AG20443 (cell line): ENCODE results near the gene PODNL1.
"Not testable (repeated sequence)": the region's sequence is repeated elsewhere in the genome, so short reads cannot be mapped to it uniquely, and the experiment has no call there.

Source experiments
- DNase-seq: peaks from one replicate; pipeline ENCODE4 v3.0.0; 2012; ENCODE audit warnings: low spot score, mixed read lengths

The PODNL1 gene

DNA sequence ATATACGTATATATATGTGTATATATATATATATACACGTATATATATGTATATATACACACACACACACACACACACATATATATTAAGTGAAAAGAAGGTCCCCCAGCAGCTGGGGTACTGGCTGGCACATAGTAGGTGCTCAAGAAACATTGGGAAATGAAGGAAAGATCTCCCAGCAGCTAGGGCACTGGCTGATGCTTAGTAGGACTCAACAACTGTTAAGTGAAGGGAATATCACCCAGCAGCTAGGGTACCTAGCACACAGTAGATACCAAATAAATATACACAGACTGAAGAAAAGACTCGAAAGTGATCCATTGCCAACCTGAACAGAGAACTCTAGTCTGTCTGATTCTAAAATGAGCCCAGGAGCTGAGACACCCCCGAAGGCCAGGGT lies 12.2 kb downstream of the PODNL1 start:
- DNase-seq = no peak

DNA sequence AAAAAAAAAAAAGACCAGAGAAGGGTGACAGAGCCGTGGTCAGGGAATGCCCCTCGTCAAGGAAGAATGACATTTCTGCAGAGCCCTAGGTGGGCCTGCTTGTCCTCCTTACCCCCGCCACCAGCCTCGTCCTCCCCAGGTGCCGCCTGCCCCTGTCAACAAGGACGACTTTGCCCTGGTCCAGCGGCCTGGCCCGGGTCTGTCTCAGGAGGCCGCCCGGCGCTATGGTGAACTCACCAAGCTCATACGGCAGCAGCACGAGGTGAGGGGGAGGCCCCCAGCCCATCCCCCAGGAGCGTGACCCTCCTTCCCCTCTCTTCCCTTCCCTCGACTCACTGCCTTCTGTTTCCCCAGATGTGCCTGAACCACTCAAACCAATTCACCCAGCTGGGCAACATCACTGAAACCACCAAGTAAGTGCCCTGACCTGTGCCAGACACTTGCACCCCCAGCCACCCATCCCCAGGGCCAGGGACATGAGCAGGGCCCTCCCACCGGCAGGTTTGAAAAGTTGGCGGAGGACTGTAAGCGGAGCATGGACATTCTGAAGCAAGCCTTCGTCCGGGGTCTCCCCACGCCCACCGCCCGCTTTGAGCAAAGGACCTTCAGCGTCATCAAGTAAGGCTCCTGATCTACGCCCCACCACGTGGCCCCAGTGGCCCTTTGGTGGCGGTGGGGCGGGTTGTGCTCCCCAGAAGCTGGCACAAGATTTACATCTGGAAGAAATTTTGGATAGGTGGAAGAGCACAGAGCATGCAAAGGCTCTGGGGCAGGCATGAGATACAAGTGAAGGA lies 14.8 kb downstream of the PODNL1 start:
- DNase-seq = no peak

DNA sequence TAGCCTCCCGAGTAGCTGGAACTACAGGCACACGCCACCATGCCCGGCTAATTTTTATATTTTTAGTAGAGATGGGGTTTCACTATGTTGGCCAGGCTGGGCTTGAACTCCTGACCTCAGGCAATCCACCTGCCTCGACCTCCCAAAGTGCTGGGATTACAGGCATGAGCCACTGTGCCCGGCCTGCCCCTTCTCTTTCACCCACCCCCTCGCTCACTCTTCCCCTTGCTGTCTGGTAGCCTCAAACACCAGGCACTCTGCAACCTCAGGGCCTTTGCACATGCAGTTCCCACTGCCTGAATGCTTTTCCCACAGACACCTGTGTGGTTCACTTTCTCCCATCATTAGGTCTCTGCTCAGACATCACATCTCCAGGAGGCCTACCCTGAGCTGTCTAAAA lies 16.1 kb downstream of the PODNL1 start:
- DNase-seq = not testable (repeated sequence)

DNA sequence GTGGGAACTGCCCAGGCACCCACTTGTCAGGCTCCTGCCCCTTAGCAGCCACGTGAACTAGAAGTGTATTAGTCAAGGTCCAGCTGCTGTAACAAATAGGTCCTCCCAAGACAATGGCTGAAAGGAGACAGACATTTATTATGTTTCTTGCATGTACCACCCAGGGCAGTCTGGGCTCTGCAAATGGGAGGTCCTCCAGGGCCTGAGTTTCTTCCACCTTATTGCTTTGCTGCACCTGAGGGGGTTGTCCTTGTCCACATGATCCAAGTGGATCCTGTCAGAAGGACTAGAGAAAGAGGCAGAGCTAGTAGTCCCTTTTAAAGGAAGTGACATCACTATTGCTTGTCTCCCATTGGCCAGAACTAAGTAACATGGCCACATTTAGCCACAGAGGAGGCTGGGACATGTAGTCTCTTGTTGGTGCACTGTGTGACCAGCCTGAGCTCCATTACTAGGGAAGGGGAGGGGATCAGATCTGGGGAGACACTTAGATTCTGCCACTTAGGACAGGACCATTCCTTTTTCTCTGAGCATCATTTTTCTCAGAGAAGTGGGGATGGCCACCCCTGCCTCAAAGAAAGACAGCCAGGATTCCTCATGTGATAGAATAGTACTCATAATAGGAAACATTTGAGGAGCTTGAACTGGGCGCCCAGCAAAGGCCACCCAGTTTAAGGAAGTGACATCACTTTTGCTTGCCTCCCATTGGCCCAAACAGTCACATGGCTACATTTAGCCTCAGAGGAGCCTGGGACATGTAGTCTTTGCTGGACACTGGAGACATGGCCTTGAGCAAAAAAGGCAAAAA lies 17.1 kb downstream of the PODNL1 start:
- peak; percentile 63 for DNase-seq

DNA sequence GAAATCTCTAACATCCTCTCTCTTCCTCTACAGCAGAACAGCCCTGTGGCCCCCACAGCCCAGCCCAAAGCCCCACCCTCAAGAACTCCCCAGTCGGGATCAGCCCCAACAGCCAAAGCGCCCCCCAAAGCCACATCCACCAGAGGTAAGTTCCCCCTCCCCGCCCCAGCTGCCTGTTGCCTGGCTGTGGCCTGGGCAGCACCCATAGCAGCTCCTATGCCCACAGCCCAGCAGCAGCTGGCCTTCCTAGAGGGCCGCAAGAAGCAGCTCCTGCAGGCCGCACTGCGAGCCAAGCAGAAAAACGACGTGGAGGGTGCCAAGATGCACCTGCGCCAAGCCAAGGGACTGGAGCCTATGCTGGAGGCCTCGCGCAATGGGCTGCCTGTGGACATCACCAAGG lies 17.7 kb downstream of the PODNL1 start:
- DNase-seq = no peak

DNA sequence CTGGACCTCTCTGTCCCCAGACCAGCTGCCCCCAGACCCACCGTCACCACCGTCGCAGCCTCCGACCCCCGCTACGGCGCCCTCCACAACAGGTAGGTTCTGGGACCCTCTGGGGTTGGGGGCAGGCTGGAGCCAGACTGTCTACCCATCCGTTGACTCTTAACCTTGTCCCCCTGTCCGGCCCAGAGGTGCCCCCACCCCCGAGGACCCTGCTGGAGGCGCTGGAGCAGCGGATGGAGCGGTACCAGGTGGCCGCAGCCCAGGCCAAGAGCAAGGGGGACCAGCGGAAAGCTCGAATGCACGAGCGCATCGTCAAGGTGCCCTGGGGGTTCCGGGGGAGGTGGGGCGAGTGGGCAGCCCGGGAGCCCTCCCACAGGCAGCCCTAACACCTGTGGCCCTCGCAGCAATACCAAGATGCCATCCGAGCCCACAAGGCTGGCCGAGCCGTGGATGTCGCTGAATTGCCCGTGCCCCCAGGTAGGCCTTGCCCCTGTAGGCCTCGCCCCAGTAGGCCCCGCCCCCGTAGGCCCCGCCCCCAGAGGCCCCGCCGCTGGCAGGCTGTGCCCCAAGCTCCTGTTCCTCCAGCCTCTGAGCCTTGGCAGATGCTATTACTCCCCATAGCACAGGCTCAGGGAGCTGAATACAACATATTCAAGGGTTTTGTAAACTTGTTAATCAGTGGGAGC lies 19.3 kb downstream of the PODNL1 start:
- no peak for DNase-seq

DNA sequence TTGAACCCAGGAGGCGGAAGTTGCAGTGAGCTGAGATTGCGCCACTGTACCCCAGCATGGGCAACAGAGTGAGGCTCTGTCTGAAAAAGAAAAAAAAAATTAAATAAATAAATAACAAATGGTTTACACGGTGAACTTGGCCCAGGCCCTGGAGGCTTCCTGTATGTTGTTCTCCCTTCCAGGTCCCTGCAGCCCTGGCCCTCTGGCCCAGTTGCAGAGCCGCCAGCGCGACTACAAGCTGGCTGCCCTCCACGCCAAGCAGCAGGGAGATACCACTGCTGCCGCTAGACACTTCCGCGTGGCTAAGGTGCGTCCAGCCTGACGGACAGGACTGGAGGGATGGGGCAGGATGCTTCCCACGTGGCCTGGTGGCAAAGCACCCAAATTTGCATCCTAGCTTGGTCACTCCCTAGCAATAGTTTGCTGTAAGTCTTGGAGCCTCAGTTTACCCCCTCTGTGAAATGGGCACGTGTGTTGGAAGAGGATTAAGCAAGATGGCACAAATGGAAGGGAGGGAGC lies 20.3 kb downstream of the PODNL1 start:
- no peak for DNase-seq

DNA sequence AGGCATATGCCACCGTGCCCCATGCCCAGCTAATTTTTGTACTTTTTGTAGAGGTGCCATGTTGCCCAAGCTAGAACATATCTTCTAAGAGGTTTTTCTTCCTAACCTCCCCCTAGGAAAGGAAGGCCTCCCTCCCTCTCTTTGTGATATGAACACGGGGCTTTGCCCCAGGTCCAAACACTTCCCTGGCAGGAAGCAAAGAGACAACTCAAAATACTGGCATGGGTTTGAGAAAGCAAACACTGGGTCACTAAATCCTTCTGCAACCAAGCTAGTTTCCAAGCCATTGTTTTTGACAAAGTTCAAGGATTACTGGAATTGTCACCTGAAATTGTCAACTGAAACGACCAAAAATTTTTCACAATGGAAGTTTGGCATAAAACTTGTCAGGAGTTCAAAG lies 23.4 kb downstream of the PODNL1 start:
- no peak for DNase-seq

DNA sequence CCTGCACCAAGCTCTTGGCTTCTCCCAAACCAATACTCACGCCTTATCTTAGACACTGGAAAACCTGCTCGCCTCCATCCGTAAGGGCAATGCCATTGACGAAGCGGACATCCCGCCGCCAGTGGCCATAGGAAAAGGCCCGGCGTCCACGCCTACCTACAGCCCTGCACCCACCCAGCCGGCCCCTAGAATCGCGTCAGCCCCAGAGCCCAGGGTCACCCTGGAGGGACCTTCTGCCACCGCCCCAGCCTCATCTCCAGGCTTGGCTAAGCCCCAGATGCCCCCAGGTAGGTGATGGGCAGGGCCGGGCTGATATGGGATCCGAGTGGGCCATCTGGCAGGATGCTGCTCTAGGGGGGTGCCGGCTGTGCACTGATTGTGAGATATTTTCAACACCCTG lies 24.9 kb downstream of the PODNL1 start:
- DNase-seq = no peak

DNA sequence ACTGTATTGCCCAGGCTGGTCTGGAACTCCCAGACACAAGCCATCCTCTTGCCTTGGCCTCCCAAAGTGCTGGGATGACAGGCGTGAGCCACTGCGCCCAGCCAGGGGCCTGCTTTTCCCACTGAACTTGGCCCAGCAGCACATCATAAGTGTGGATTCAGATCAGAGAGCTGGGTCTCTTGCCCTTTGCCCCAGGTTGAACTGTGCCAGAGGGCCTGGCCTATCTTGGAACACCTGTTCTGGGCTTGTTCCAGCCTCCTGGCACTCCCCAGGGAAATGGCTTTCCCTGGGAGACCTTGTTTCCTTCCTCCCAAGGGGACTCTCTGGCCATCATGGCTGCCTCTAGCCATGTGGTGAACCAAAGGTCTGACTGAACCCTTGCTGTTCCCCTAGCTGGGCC lies 28.8 kb downstream of the PODNL1 start:
- no peak for DNase-seq

DNA sequence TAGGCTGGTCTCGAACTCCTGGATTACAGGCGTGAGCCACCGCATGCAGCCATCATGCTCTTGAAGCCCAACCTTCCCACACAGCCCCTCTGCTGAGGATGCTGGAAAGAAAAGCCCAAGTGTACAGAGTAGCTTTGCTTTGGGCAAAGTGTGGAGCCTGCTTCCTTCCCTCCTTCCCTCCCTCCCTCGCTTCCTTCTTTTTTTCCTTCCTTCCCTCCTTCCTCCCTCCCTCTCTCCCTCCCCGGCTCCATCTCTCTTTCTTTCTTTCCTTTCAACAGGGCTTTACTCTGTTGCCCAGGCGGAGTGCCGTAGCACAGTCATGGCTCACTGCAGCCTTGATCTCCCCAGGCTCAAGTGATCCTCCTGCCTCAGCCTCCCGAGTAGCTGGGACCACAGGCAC lies 29.5 kb downstream of the PODNL1 start:
- DNase-seq = no peak

DNA sequence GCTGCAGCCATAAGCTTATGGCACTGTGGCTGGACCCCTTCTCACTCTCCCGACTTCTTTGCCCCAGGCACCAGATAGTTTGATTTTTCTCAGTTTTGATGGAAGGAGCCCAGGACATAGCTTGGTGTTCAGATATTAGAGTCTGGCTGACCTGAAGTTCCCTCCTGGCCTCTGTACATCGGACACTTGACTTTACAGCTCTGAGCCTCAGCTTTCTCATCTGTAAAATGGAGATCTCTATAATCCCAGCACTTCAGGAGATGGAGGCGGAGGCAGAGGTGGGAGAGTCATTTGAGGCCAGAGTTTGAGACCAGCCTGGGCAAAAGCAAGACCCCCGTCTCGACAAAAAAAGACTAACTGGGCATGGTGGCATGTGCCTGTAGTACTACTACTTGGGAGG lies 31.3 kb downstream of the PODNL1 start:
- DNase-seq = no peak

DNA sequence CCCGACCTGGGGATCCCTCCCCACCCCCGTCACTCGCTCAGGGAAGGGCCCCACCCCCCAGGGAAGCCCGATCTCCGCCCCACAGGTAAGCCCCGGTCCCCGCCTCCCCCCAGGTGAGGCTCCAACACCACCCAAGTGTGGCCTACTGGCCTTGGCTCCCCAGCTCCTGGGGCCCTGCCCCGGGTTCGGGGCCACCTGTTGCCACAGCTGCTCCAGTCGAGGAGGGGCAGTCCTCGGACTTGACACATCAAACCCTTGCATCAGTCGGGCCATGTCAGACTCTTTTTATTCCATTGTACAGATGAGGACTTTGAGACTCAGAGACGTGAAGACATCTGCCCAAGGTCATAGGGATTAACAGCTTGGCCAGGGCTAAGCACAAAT lies 31.7 kb downstream of the PODNL1 start:
- DNase-seq = no peak

DNA sequence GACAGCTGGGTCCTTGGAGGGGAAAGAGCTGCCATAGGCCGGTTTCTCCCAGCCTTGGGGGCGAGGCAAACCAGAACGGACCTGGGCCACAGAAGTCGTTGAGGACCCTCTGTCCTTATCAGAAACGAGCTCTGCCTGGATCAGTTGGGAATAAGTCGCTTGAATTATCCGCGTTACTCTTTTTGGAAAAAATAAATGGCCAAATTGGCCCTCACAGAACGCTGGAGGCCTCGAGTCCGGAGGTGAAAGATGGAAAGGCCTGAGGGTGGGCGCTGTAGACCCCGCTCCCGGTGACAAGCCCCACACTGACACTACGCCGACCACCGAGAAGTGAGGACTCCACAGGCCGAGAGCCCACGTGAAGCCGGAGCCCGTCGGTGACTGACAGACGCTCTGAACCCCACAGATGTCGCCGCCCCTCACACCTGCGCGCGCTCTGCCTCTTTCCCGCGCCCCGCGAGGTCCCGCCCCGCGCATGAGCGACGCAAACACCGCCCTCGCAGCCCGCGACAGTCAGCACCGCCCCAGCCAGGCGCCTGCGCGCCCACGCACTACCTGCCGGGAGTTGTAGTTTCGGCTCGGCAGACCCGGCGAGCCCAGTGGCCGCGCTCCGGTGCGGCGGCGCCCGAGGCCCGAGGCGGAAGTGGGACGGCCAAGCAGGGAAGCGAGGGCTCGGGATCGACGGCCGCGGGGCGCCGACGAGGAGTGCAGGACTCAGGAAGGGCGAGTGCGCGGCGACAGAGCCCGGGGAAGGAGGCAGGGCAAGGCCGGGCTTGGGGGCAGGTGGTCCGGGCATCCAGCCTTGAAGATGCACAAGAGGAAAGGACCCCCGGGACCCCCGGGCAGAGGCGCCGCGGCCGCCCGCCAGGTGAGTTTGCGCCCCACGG lies 32.3 kb downstream of the PODNL1 start, which contains the start of the genes BRME1 and CC2D1A:
Gene BRME1, minus strand, starts transcription at position 484 of the 887 bp plus-strand sequence. CDS start 1,225 bp downstream, outside the sequence.
Gene CC2D1A, plus strand, starts transcription at position 568 of the 887 bp plus-strand sequence. Its CDS starts 241 bp downstream, at position 809.
- DNase-seq = peak; percentile 100

DNA sequence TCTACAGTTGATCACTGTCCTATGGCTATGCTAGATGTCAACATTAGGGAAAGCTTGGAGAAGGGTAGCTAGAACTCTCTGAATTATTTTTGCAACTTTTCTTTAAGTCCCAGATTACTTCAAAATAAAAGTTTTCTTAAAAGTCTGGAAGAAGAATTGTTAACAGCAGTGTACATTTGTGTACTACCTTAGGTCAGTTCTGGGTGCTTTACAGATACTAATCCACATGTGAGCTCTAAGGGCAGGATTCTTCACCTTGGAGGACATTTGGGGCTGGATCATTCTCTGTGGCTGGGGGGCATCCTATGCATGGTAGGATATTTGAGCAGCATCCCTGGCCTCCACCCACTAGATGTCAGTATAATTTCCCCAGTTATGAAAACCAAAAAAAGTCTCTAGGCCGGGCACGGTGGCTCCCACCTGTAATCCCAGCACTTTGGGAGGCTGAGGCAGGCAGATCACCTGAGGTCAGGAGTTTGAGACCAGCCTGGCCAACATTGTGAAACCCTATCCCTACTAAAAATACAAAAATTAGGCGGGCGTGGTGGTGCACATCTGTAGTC lies 35.1 kb downstream of the PODNL1 start:
- no peak for DNase-seq

DNA sequence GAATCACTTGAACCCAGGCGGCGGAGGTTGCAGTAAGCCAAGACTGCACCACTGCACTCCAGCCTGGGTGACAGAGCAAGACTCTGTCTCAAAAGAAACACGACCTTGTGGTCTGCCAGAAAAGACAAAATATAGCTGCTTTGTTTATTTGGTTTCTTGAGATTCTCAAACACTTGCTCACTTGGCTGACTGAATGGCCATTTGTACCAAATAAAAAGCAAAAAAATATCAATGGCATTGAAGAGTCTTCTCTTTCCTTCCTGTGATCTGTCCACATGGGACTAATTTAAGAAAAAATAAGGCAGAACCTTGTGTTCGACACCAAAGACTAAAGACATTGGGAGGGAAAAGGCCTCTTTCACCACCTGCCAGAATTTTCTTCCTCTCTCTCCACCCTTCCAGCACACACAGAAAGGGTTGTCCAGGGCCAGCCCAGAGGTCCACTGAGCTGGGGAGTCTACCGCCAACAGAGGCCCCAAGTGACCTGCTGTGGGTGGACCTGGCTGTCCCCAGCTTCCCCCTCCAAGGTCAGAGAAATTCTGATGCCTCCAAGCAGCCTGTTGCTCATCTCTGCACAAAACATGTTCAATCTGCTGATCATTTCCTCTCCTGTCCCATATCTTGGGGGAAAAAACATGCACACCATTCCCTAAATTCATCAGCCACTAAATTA lies 38.2 kb downstream of the PODNL1 start:
- DNase-seq = no peak

DNA sequence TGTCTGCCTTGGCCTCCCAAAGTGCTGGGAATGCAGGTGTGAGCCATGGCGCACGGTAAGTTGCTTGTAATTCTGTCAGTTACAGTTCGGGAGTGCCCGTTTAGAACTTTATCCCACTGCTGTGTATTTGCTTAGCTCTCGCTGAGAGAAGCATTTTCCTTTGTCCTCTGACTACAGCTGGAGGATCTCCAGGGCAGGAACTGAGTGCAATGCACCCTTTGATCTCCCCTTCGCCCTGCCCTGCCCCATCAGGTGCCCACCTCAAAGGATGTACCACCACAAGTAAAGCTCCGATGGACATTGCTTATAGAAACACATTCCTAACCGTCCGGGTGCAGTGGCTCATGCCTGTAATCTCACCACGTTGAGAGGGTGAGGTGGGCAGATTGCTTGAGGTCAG lies 38.8 kb downstream of the PODNL1 start:
- no peak for DNase-seq

DNA sequence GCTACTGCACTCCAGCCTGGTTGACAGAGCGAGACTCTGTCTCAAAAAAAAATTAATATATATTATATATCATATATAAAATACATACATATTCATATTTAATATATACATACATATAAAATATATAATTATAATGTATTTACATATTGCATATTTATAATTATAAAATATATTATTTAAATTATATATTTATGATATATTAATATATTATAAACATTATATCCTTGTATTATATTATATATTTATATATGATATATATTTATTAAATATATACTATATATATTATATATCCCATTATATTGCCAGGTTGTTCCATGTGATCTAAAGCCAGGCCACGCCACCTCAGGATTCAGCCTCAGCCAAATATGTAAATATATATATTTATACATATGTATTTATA lies 42.0 kb downstream of the PODNL1 start:
- DNase-seq = no peak

DNA sequence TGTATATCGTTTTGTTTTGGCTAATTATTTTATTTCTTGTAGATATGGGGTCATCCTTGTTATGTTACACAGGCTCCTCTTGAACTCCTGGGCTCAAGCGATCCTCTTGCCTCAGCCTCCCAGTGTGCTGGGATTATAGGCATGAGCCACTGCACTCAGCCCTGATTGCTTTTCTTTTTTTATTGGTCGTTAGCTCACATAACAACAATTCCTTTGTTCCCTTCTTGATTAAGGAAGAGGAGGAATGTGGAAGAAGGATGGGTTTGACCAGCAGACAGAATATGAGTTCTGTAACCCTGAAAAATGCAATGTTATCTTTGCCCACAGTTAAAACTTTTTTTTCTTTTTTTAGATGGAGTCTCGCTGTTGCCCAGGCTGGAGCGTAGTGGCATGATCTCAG lies 43.7 kb downstream of the PODNL1 start:
- DNase-seq = no peak

DNA sequence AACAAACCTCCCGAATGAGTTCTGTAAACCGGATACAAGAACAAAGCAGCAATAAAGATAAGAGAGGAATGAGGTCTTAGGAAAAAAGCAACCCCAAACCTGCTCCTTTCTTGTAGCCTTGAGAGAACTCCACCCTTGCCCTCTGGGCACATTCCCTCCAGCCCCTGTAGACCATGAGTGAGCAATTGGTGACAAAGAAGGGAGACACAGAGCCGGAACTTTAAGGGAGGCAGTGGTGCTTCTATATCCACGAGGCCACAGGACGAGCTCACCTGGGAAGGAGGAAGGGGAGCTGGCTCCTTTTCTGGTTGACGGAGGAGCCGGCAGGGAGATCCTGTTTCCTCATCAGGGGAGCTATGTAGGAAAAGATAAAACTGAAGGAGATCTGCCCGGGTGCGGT lies 45.3 kb downstream of the PODNL1 start:
- no peak for DNase-seq

DNA sequence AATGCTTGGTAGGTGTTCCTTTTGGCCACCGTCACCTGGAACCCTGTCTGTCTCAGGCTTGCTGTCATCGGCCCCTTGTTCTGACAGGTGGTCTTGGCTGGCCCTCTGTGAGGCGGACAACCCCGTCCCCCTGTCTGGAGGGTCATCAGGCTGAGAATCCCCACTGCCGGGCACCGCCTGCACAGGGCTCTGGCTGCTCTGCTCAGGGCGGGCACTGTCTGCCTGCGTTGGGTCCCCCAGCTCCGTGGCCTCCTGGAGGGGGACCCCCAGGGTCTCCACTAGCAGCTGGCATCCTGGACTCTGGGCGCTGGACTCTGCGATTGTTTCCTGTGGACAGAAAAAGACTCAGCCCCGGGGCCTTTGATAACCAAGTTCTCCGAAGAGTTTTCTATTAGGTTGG lies 48.1 kb downstream of the PODNL1 start:
- DNase-seq = no peak
